Heart left ventricle (tissue), 16 donors: ENCODE measurements around the gene PRDM16. TPM values are rescaled to one million over a fixed set of nuclear protein-coding genes. Genes with fewer than 3 reads are reported as not detected.

Source experiments
- ATAC-seq, 4 donors: fragments of 200-7000 bp; cut with Tn5 transposase; one replicate each; pipeline ENCODE4 v1.9.1; 2020 to 2022; ENCODE audit warnings: moderate library complexity in 4 of 4, mild to moderate bottlenecking in 3 of 4, moderate number of reproducible peaks in 1 of 4
- DNase-seq, 5 donors: peaks; one replicate each; pipeline ENCODE4 v3.0.0-alpha.2; 2020
- H3K27ac ChIP-seq, 12 donors: fragments of 200-600 bp; sonication (generic) in 4 of 12; one replicate each; pipeline versions ENCODE4 v1.5.0 to v1.8.0; 2016 to 2022; ENCODE audit warnings: mild to moderate bottlenecking in 2 of 12
- H3K27me3 ChIP-seq, 9 donors: fragments of 200-600 bp; sonication (generic) in 2 of 9; one replicate each; pipeline versions ENCODE4 v1.5.1 to v1.8.0; 2016 to 2022; ENCODE audit warnings: mild to moderate bottlenecking in 3 of 9
- H3K36me3 ChIP-seq, 9 donors: fragments of 200-600 bp; sonication (generic) in 2 of 9; one replicate each; pipeline versions ENCODE4 v1.5.0 to v1.8.0; 2018 to 2022; ENCODE audit warnings: mild to moderate bottlenecking in 2 of 9
- H3K4me1 ChIP-seq, 12 donors: fragments of 200-600 bp; sonication (generic) in 4 of 12; one replicate each; pipeline versions ENCODE4 v1.5.0 to v1.8.0; 2016 to 2022; ENCODE audit warnings: mild to moderate bottlenecking in 3 of 12
- H3K4me3 ChIP-seq, 12 donors: fragments of 200-600 bp; sonication (generic) in 4 of 12; one replicate each; pipeline versions ENCODE4 v1.5.0 to v1.8.0; 2017 to 2022; ENCODE audit warnings: mild to moderate bottlenecking in 9 of 12, moderate library complexity in 4 of 12
- H3K9me3 ChIP-seq, 12 donors: fragments of 200-600 bp; sonication (generic) in 4 of 12; one replicate each; pipeline versions ENCODE4 v1.5.0 to v1.8.0; 2016 to 2022; ENCODE audit warnings: mild to moderate bottlenecking in 1 of 12
- CTCF ChIP-seq, 12 donors: fragments of 200-600 bp; sonication (generic) in 4 of 12; IDR thresholded peaks; one replicate each; pipeline versions ENCODE4 v1.5.0 to v1.8.0; 2018 to 2022; ENCODE audit warnings: antibody characterized with exemption in 12 of 12, mild to moderate bottlenecking in 5 of 12
- POLR2A ChIP-seq, 2 donors: fragments of 450-650 bp; IDR thresholded peaks; one replicate each; pipeline ENCODE4 v1.6.1; 2017; ENCODE audit warnings: antibody characterized with exemption in 2 of 2, mild to moderate bottlenecking in 2 of 2, moderate library complexity in 2 of 2
- WGBS, 4 donors: extraction: QIAGEN DNeasy Blood & Tissue Kit in 2 of 4; methylation state at CpG; one replicate each; pipeline versions ENCODE4 v1.1.5 to v1.1.7; 2013 to 2018; 5-methylcytosine and 5-hydroxymethylcytosine counted together
- intact Hi-C, 10 donors: fragments of 100-400 bp; cut with DNase I; formaldehyde crosslinking; loops; one replicate each; pipeline versions ENCODE4 v1.11.1 to v1.14.2; 2022
- polyA plus RNA-seq, 2 donors: library from polyadenylated mRNA; stranded (reverse); fragments of 200-250 nt; gene quantifications; one replicate each; pipeline ENCODE4 v1.2.3, GENCODE V29; 2013
- total RNA-seq, 9 donors: library from RNA; depleted of rRNA in 2 of 9; stranded (reverse); fragments of >200 nt in 2 of 9; fragmentation: NEBNext Ultra II Directional in 3 of 9; extraction: Animal tissue kit (Norgen Biotek cat#: 25700) in 3 of 9; gene quantifications; one replicate each; pipeline versions ENCODE4 v1.1.0 to v1.2.4, GENCODE V29; 2016 to 2023
- donor health status: ischemic (EF 13 %, LVEDD 7.1; RV severe dilation, severe dysfunction).
- donor health status: healthy with polysubstance abuse.
- donor health status: DM: no; HTN: yes; CAD: no.
- donor health status: DM: no; HTN: no; CAD: no.
- donor health status: ischemic (EF 25% LVEDD 6.9; RV normal size, moderate dysfunction).
- donor health status: ischemic (EF 25% LVEDD 5.7; RV mildly dilated, moderate dysfunction).
- donor health status: healthy.
- donor health status: DM: yes; HTN: yes; CAD: no.
- donor health status: ischemic (EF 35%, LVEDD 5.7; RV mildly dilated, moderate dysfunction).
- donor health status: nonischemic (EF 11% LVEDD 7.7; RV severe dilation, severe dysfunction).
- donor health status: DM: yes; HTN: yes; CAD: no.
- donor health status: PGD.
- donor health status: ischemic (EF 29% LVEDD 5.4; RV normal size, mild dysfunction).
- donor health status: nonischemic (EF 23%, LVEDD 6.1; RV moderate dilation, normal function).

Gene PRDM16
- total and polyA plus RNA-seq, 11 donors, result 6.0 to 22.7 (median 14.0) TPM

DNA sequence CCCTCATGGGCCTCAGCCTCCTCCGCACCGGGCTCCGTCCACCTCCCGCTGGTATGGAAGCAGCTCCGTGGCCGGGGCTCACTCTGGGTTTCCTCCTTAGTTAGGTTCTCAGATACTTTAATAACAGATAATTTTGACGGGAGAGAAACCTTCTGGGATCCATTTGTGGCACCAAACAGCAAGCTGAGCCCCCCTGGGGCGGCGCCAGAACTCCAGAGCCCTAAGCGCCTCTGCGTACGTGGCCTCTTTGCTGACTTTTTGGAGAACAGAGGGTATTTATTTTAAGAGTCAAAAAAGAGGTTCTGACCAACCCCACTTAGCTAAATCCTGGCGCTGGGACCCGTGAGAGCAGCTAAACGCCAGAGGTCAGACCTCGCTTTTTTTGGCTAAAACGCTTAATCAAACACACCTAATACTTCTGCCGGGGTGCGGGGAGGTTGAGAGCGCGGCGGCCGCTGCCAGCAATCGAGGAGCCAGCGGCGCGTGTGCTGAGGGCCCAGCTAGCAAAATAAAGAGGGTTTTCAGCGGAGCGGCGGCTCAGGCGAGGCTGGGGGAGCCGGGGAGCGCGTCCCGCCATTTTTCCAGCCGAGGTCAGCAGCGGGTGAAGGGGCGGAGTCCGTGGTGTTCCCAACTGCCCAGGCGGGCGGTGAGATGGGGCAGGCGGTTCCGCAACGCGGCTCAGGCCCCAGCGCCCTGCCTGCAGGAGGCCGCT, 171.7 kb downstream of the PRDM16 start:
- intact Hi-C loops, result no loop called here
- H3K36me3 ChIP-seq, result peaks cover 0 to 6% (median 0%) of the 10 kb centered on the region in 9 donors
- H3K27ac ChIP-seq, result no peak overlapping the region
- WGBS, 4 donors, result 60 to 74% (median 68%) methylated on average over 33 to 47 of the region's 47 CpGs
- H3K4me1 ChIP-seq, result peaks cover 0 to 4% (median 0%) of the 10 kb centered on the region in 12 donors
- H3K4me3 ChIP-seq, result no peak overlapping the region
- no peak for ATAC-seq
- TF ChIP-seq CTCF (IDR thresholded peaks at IDR 0.05) (no peak), POLR2A (IDR thresholded peaks at IDR 0.05) (no peak)
- H3K9me3 ChIP-seq, result no peaks in the 10 kb centered on the region
- peaks cover 0 to 5% (median 0%) of the 10 kb centered on the region in 9 donors for H3K27me3 ChIP-seq
- DNase-seq, result no peak

GRCh38 chr1:3241236-3241550, 172.2 kb downstream of the PRDM16 start:
- Histone ChIP-seq H3K27ac (no peak overlapping the region), H3K4me3 (no peak overlapping the region)
- TF ChIP-seq POLR2A (IDR thresholded peaks at IDR 0.05) (no peak), CTCF (IDR thresholded peaks at IDR 0.05) (no peak)

DNA sequence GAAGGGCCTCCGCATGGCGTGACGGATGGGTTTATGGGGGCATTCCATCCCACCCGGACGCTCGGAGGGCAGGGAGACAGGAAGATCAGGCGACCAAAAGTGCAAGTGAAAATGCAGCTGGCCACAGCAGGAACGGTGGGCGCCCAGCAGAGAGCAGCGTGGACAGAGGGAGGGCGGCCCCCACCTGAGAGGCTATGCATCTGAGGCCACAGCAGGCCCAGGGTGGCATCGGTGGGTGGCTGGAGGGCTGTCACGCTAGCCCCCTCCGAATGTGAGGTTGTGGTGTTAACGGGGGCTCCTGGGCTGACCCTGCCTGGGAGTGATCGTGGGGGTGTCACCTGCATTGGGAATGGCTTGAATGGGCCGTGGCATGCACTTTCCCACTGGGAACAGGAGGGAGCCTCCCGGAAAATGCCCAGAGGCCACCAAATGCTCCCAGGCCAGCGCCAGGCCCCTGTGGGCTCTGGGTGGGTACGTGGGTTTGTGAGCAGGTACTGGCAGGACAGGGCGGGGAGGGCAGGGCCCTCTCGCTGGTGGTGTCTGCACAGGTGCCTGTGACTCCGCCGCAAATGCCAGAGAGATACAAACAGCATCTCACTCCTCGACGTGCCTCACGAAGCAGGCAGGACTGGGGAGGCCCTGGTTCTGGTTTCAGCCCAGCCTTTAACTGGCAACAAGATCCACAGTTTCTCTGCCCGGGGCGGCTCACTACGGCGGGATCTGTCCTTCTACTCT, 172.8 kb downstream of the PRDM16 start:
- ATAC-seq, result peak in 1 of 4 donors; percentile 11

More at GRCh38 chr1:3241236-3241550, 172.2 kb downstream of the PRDM16 start:
- H3K9me3 ChIP-seq, result no peaks in the 10 kb centered on the region
- H3K4me1 ChIP-seq, result peaks cover 0 to 1% (median 0%) of the 10 kb centered on the region in 12 donors
- no peak for DNase-seq
- ATAC-seq, result no peak
- peaks cover 0 to 9% (median 0%) of the 10 kb centered on the region in 9 donors for H3K27me3 ChIP-seq
- intact Hi-C loops, result no loop called here
- H3K36me3 ChIP-seq, result peaks cover 0 to 6% (median 0%) of the 10 kb centered on the region in 9 donors
- WGBS, 4 donors, result 75 to 85% (median 78%) methylated on average over 9 to 17 of the region's 17 CpGs

More for the DNA sequence above, 172.8 kb downstream of the PRDM16 start:
- Histone ChIP-seq H3K27ac (no peak overlapping the region), H3K4me1 (peaks cover 0 to 1% (median 0%) of the 10 kb centered on the region in 12 donors), H3K36me3 (peaks cover 0 to 6% (median 0%) of the 10 kb centered on the region in 9 donors), H3K27me3 (peaks cover 0 to 12% (median under 1%) of the 10 kb centered on the region in 9 donors), H3K9me3 (no peaks in the 10 kb centered on the region), H3K4me3 (no peak overlapping the region)
- 84 to 91% (median 89%) methylated on average over 21 to 31 of the region's 31 CpGs for WGBS, 4 donors
- TF ChIP-seq POLR2A (IDR thresholded peaks at IDR 0.05), result no peak
- TF ChIP-seq CTCF (IDR thresholded peaks at IDR 0.05), result no peak
- intact Hi-C loops, result no loop called here
- no peak for DNase-seq
